ENCODE measurements around the gene MED16. TPM values are rescaled to one million over a fixed set of nuclear protein-coding genes. Genes with fewer than 3 reads are reported as not detected.
"Not testable (repeated sequence)": the region's sequence is repeated elsewhere in the genome, so short reads cannot be mapped to it uniquely, and the experiment has no call there.

MED16 gene
- polyA plus RNA-seq, 4 donors: 46.5 to 86.8 (median 53.7) TPM

GRCh38 chr19:840519-841206 is 52.3 kb downstream of the MED16 start, which contains the start of gene PRTN3:
Gene PRTN3, plus strand, starts transcription at chr19:840999. Its CDS starts 10 bp downstream, at chr19:841009.
- DNase-seq (ENCODE audit: low read depth in 4 of 4, low spot score in 3 of 4): no peak

GRCh38 chr19:835210-835810 is 57.7 kb downstream of the MED16 start:
- no peak for DNase-seq (ENCODE audit: low read depth in 4 of 4, low spot score in 3 of 4)

GRCh38 chr19:834216-834615 is 58.8 kb downstream of the MED16 start:
- no peak for DNase-seq (ENCODE audit: low read depth in 4 of 4, low spot score in 3 of 4)

DNA sequence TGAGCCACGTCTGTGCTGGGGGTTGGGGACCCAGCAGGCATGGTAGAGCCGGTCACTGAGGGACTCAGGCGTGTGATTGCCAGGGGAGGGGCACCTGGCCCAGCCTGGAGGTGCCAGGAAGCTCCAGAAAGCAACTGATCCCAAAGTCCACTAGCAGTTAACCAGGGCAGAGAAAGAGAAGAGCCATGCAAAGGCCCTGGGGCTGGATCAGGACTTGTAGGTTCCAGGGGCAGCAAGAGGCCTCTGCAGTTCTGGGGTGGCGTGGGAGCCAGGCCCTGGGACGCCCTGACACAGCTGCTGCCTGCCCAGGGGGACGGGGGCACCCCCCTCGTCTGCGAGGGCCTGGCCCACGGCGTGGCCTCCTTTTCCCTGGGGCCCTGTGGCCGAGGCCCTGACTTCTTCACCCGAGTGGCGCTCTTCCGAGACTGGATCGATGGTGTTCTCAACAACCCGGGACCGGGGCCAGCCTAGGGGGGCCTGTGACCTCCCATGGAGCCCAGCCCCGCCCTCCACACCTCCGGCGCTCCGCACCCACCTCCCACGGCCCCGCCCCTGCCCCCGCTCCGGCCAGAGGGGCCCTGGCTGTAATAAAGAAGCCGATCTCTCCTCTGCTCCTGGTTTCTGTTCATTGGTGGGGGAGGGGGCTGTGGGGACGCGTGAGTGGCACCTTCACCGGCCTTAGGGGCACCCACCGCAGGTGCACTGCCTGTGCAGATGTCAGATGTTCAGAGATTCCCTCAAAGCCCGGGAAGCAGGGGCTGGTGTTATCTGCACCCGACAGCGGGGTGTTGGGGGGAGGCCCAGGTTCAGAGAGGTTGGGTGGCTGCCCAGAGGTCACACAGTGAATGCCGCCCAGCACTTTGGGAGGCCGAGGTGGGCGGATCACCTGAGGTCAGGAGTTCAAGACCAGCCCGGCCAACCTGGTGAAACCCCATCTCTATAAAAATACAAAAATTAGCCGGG is 61.3 kb downstream of the MED16 start:
- DNase-seq (ENCODE audit: low read depth in 4 of 4, low spot score in 3 of 4): no peak

DNA sequence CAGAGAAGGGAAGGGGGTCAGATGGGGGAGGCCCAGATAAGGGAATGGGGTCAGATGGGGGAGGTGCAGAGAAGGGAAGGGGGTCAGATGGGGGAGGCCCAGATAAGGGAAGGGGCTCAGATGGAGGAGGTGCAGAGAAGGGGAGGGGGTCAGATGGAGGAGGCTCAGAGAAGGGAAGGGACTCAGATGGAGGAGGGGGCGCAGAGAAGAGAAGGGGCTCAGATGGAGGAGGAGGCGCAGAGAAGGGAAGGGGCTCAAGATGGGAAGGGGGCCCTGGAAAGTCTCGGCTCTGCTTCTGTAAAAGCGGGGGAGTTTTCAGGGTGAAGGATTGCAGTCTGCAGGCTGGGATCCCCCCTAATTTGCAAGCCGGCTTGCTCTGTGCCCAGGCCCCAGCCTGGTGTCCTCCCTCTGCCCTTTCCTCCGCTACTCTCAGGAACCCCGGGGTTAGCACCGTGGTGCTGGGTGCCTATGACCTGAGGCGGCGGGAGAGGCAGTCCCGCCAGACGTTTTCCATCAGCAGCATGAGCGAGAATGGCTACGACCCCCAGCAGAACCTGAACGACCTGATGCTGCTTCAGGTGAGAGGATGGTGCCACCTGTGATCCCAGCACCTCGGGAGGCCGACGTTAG is 63.7 kb downstream of the MED16 start:
- DNase-seq (ENCODE audit: low read depth in 4 of 4, low spot score in 3 of 4): no peak

DNA sequence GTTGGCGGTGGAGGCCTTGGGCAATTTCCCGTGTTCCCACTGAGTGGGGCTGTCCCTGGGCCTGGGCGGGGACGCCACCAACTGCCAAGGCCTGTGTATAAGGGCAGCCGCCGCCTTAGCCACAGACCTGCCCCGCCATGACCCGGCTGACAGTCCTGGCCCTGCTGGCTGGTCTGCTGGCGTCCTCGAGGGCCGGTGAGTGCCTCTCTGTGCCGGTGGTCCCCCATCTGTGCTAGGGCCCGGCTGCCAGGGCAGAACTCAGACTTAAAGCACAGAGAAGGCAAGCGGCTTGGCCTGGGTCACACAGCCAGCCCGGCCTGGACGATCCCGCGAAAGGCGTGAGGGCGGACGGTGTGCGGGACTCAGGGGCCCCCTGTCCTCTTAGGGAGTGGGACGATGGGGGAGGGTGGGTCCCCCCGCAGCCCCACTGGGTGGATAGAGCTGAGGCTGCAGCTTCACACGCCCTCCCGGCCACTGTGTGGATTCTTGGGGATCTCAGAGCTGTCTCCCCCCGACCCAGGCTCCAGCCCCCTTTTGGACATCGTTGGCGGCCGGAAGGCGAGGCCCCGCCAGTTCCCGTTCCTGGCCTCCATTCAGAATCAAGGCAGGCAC is 65.2 kb downstream of the MED16 start, which contains the start of gene AZU1:
TSS of gene AZU1 (plus strand) at position 128 of the 612 bp plus-strand sequence. CDS start at position 138, 10 bp downstream.
- no peak for DNase-seq (ENCODE audit: low read depth in 4 of 4, low spot score in 3 of 4)

GRCh38 chr19:827314-827709 is 65.7 kb downstream of the MED16 start:
- DNase-seq (ENCODE audit: low read depth in 4 of 4, low spot score in 3 of 4): no peak

GRCh38 chr19:825897-826644 is 66.9 kb downstream of the MED16 start:
- no peak for DNase-seq (ENCODE audit: low read depth in 4 of 4, low spot score in 3 of 4)

GRCh38 chr19:824885-825284 is 68.1 kb downstream of the MED16 start:
- no peak for DNase-seq (ENCODE audit: low read depth in 4 of 4, low spot score in 3 of 4)

- no peak for DNase-seq (ENCODE audit: low read depth in 4 of 4, low spot score in 3 of 4)
Measured at GRCh38 chr19:823565-824121, 69.3 kb downstream of the MED16 start.

DNA sequence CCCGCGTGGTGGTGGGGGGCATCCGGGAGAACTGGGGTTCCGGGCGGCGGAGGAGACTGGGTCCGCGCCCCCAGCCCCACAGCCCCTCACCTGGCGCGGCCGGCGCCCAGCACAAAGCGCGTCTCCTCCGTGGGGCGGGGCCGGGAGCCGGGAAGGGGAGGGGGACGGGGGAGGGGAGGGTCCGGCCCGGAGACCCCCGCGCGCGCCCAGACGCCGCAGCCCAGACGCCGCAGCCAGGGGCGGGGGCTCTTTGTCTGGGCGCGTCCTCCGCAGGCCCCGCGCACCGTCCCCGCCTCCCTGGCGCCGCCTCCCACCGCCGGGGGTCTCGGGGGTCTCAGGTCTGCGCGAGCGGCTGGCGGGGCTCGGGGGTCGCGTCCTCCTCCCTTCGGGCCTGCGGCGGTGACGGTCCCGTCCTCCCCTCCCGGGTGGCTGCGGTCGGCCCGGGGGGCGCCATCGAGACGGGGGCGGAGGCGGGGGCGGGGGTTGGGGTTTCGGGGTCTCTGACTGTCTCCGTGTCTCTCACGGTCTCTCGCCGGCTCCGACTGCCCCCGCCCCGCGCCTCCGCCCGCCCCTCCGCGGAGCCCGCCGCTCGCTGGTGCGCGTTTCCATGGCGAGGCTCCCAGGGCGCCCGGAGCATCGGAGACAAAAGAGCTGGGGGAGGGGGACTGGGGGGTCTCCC is 71.0 kb downstream of the MED16 start, which contains the start of gene PLPPR3:
TSS of gene PLPPR3 (minus strand) at position 131 of the 679 bp plus-strand sequence. CDS start 396 bp downstream, outside the sequence.
- DNase-seq (ENCODE audit: low read depth in 4 of 4, low spot score in 3 of 4): no peak

DNA sequence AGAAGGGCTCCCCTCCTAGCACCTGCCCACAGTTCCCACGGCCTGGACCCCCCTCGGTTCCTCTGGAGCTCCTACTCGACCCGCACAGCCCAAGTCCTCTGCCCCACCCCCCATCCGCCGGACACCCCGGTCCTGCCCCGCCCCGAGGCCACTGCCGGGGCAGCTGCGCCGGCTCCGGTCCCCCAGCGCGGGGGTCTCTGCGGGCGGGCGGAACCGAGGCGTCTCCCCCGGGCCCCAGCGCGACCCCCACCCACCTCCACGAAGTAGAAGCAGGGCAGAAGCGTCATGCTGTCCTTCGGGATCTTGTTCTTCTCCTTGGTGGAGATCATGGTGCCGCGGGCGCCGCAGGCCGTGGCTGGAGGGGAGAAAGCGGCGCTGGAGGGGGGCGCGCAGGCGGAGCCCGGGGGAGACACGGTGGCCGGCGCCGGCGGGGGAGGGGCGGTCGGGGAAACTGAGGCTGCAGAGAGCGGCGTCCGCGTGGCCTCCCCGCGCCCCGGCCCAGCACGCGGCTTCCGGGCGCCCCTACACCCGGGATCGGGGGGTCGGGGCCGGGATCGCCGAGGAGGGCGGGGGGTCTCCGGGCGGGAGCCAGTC is 71.7 kb downstream of the MED16 start:
- no peak for DNase-seq (ENCODE audit: low read depth in 4 of 4, low spot score in 3 of 4)

- not testable (repeated sequence) for DNase-seq (ENCODE audit: low read depth in 4 of 4, low spot score in 3 of 4)
Measured at GRCh38 chr19:820212-820611, 72.8 kb downstream of the MED16 start.

Other genes with a start within 250 kb of the MED16 start
- gene RNF126, start 230.0 kb downstream of the MED16 start, polyA plus RNA-seq (ENCODE audit: insufficient read length in 4 of 4): 10 to 100 TPM; 19.4 to 37.5 (median 20.5) TPM
- gene FSTL3, start 216.8 kb downstream of the MED16 start, polyA plus RNA-seq (ENCODE audit: insufficient read length in 4 of 4): 10 to 100 TPM; 14.3 to 18.8 (median 17.7) TPM
- under 1 TPM in 3 of 4 donors, not detected in 1; 0.22 to 0.46 (median 0.23) TPM for gene PRSS57, start 197.7 kb downstream of the MED16 start, polyA plus RNA-seq (ENCODE audit: insufficient read length in 4 of 4)
- 100 to 1,000 TPM in 1 of 4 donors, 10 to 100 TPM in 3; 63.6 to 111 (median 78.1) TPM for gene PALM, start 184.3 kb downstream of the MED16 start, polyA plus RNA-seq (ENCODE audit: insufficient read length in 4 of 4)
- 10 to 100 TPM in 1 of 4 donors, 1 to 10 TPM in 2, under 1 TPM in 1; 0.44 to 10.6 (median 6.8) TPM for gene MISP, start 142.1 kb downstream of the MED16 start, polyA plus RNA-seq (ENCODE audit: insufficient read length in 4 of 4)
- gene PTBP1, start 95.7 kb downstream of the MED16 start, polyA plus RNA-seq (ENCODE audit: insufficient read length in 4 of 4): 100 to 1,000 TPM; 292 to 417 (median 389) TPM
- 10 to 100 TPM; 10.3 to 18.9 (median 11.4) TPM for gene PLPPR3, start 71.2 kb downstream of the MED16 start, polyA plus RNA-seq (ENCODE audit: insufficient read length in 4 of 4)
- 1 to 10 TPM in 2 of 4 donors, under 1 TPM in 2; 0.86 to 3.6 (median 1.1) TPM for gene AZU1, start 65.3 kb downstream of the MED16 start, polyA plus RNA-seq (ENCODE audit: insufficient read length in 4 of 4)
- gene PRTN3, start 52.2 kb downstream of the MED16 start, polyA plus RNA-seq (ENCODE audit: insufficient read length in 4 of 4): 1 to 10 TPM in 2 of 4 donors, under 1 TPM in 2; 0.59 to 2.0 (median 1.0) TPM
- gene ELANE, start 40.9 kb downstream of the MED16 start, polyA plus RNA-seq (ENCODE audit: insufficient read length in 4 of 4): 1 to 10 TPM in 1 of 4 donors, under 1 TPM in 1, not detected in 2; 0.48 to 1.1 TPM
- gene CFD, start 33.5 kb downstream of the MED16 start, polyA plus RNA-seq (ENCODE audit: insufficient read length in 4 of 4): 10 to 100 TPM in 1 of 4 donors, 1 to 10 TPM in 3; 2.3 to 12.9 (median 3.6) TPM
- not detected for gene RNU6-9, start 297 bp upstream of the MED16 start, polyA plus RNA-seq (ENCODE audit: insufficient read length in 4 of 4)
- 10 to 100 TPM; 39.3 to 61.2 (median 47.8) TPM for gene R3HDM4, start 20.0 kb upstream of the MED16 start, polyA plus RNA-seq (ENCODE audit: insufficient read length in 4 of 4)
- gene KISS1R, start 24.1 kb upstream of the MED16 start, polyA plus RNA-seq (ENCODE audit: insufficient read length in 4 of 4): under 1 TPM; 0.20 to 0.98 (median 0.40) TPM
- gene ARID3A, start 32.8 kb upstream of the MED16 start, polyA plus RNA-seq (ENCODE audit: insufficient read length in 4 of 4): 10 to 100 TPM; 13.2 to 35.9 (median 19.1) TPM
- 10 to 100 TPM; 24.4 to 55.7 (median 38.7) TPM for gene WDR18, start 91.2 kb upstream of the MED16 start, polyA plus RNA-seq (ENCODE audit: insufficient read length in 4 of 4)
- 1 to 10 TPM in 1 of 4 donors, under 1 TPM in 3; 0.33 to 1.4 (median 0.69) TPM for gene GRIN3B, start 107.2 kb upstream of the MED16 start, polyA plus RNA-seq (ENCODE audit: insufficient read length in 4 of 4)
- 100 to 1,000 TPM in 1 of 4 donors, 10 to 100 TPM in 3; 88.4 to 138 (median 98.9) TPM for gene TMEM259, start 127.9 kb upstream of the MED16 start, polyA plus RNA-seq (ENCODE audit: insufficient read length in 4 of 4)
- not detected for gene RNU6-2, start 128.3 kb upstream of the MED16 start, polyA plus RNA-seq (ENCODE audit: insufficient read length in 4 of 4)
- 100 to 1,000 TPM; 171 to 188 (median 182) TPM for gene CNN2, start 133.4 kb upstream of the MED16 start, polyA plus RNA-seq (ENCODE audit: insufficient read length in 4 of 4)
- gene ABCA7, start 146.9 kb upstream of the MED16 start, polyA plus RNA-seq (ENCODE audit: insufficient read length in 4 of 4): 10 to 100 TPM in 1 of 4 donors, 1 to 10 TPM in 3; 2.7 to 10.6 (median 7.7) TPM
- 10 to 100 TPM in 1 of 4 donors, 1 to 10 TPM in 3; 8.2 to 14.4 (median 8.9) TPM for gene ARHGAP45, start 174.0 kb upstream of the MED16 start, polyA plus RNA-seq (ENCODE audit: insufficient read length in 4 of 4)
- 100 to 1,000 TPM; 106 to 154 (median 145) TPM for gene POLR2E, start 202.2 kb upstream of the MED16 start, polyA plus RNA-seq (ENCODE audit: insufficient read length in 4 of 4)
- gene GPX4, start 210.8 kb upstream of the MED16 start, polyA plus RNA-seq (ENCODE audit: insufficient read length in 4 of 4): 100 to 1,000 TPM; 141 to 267 (median 234) TPM

All from left renal pelvis (tissue), 4 donors.